ENCODE data around the gene ZNF732.
"Not testable (repeated sequence)": the region's sequence is repeated elsewhere in the genome, so short reads cannot be mapped to it uniquely, and the experiment has no call there.

ZNF732 gene

GRCh38 chr4:252065-252601 is 53.1 kb downstream of the ZNF732 start:
- DNase-seq: no peak

GRCh38 chr4:244471-244870 is 60.8 kb downstream of the ZNF732 start:
- no peak for DNase-seq

GRCh38 chr4:243426-243825 is 61.8 kb downstream of the ZNF732 start:
- DNase-seq: no peak

- DNase-seq: no peak
Measured at GRCh38 chr4:242121-242848, 63.0 kb downstream of the ZNF732 start.

GRCh38 chr4:241411-241810 is 63.9 kb downstream of the ZNF732 start:
- not testable (repeated sequence) for DNase-seq

GRCh38 chr4:236028-236427 is 69.2 kb downstream of the ZNF732 start:
- no peak for DNase-seq

GRCh38 chr4:234178-234577 is 71.1 kb downstream of the ZNF732 start:
- no peak for DNase-seq

DNA sequence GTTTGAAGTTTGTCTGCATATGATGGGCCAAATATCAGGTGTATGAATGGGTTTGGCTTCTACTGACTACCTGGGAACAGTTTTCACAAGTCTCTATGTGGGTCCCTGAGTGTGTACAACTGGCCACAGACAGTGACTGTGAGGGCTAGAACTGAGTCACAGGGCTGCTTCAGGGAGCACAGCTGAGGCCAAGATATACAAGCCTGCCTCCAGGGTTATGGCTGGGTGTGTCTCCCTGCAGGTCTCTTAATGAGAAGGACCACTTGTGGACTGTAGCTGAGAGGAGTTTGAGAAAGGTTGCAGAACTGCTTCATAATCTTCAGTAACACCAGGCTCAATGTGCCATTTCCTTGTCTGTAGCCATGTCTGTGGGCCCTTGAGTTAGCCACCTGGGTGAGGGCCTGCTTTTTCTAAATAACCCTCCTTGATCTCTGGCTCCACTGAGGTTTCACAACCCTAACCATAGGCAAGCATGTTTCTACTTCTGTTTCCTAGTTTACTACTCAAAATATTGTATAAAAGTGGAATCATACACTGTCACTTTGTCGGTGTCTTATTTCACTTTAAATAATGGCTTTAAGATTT is 81.3 kb downstream of the ZNF732 start:
- DNase-seq: no peak

Data from DMS79 (cell line).